ENCODE measurements around the gene TOX2.

TOX2 gene

DNA sequence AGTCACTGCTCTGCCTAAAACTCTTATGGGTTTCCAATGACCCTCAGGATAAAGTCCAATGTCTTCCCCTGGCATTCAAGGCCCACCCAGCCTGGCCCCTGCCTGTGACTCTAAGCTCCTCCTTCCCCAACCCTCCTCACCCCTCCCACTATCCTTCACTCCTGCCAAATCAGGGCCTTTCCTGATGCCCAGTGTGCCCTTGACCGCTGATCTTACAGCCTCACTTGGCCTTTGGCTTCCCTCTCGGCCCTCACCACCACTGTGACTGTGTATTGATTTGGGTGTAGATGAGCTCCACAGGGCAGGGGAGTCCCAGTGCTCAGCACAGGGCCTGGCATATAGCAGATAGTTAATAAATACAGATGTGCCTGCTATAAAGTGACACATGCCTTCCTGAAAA is 115.7 kb downstream of the TOX2 start:
- TF ChIP-seq, protein P1, sequence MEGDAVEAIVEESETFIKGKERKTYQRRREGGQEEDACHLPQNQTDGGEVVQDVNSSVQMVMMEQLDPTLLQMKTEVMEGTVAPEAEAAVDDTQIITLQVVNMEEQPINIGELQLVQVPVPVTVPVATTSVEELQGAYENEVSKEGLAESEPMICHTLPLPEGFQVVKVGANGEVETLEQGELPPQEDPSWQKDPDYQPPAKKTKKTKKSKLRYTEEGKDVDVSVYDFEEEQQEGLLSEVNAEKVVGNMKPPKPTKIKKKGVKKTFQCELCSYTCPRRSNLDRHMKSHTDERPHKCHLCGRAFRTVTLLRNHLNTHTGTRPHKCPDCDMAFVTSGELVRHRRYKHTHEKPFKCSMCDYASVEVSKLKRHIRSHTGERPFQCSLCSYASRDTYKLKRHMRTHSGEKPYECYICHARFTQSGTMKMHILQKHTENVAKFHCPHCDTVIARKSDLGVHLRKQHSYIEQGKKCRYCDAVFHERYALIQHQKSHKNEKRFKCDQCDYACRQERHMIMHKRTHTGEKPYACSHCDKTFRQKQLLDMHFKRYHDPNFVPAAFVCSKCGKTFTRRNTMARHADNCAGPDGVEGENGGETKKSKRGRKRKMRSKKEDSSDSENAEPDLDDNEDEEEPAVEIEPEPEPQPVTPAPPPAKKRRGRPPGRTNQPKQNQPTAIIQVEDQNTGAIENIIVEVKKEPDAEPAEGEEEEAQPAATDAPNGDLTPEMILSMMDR (IDR thresholded peaks at IDR 0.05; ENCODE audit: borderline replicate concordance, control extremely low read depth, extremely low read depth, insufficient read depth, missing control alignments) = no peak
- in situ Hi-C loops (cut with MboI; ENCODE audit: low sequenced_read_pairs, unreplicated experiment) = no loop called here
- DNase-seq (ENCODE audit: low spot score) = no peak

DNA sequence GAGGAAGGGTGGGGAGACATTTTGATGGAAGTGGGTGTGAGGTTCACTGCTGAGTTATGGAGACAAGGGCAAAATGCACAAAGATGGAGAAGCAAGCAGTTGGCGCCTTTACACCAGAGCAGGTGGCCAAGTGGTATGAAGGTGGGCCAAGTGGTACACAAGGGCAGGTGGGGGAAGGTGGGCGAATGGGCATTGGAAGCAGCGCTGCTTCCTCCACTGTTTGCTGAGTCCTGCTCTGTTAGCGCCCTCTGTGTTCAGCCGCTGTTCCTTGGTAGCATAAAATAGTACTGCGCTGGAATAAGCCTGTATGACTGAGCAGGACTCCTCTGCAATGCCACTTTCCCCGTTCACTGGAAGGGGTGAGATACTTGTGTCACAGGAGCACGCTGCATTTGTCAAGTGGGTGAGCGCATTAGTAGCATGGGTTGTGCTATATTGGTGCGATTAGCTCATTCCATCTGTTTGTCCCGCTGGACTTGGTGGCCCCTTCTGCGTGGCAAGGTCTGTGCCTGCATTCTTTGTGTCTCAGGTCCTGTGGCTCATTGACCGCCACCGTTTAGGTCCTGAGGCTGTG is 116.4 kb downstream of the TOX2 start:
- TF ChIP-seq, protein P1 (IDR thresholded peaks at IDR 0.05; ENCODE audit: borderline replicate concordance, control extremely low read depth, extremely low read depth, insufficient read depth, missing control alignments) = no peak
- in situ Hi-C loops (cut with MboI; ENCODE audit: low sequenced_read_pairs, unreplicated experiment) = no loop called here
- no peak for DNase-seq (ENCODE audit: low spot score)

DNA sequence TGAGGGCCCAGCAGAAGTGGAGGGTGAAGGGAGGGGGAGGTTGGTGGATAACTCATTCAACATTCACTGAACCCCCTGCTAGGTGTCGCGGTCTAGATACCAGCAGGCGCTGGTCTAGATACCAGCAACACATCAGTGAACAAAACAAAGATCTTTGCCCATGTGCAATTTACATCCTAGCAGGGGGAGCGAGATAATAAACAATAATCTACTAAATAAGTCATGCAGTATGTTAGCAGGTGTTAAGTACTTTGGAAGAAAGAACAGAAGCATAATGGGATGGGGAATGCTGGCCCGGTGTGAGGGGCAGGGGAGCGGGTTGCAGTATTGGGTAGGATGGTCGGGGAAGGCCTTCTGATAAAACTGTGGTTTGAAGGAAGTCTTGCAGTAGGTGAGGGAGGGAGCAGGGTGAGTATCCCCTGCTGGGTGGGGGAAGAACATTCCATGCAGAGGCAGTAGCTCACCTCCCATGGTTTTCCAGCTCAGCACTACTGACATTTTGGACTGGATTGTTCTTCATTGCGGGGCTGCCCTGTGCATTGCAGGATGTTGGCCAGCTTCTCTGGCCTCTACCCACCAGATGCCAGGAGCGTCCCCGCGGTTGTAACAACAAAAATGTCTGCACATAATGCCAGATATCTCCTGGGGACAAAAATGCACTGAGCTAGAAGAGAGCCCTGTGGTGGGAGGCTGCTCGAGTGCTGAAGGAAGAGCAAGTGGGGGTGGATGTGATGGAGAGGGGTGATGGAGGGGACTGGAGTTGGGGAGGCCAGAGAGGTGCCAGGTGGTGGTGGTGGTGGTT is 117.3 kb downstream of the TOX2 start:
- DNase-seq (ENCODE audit: low spot score) = no peak
- TF ChIP-seq, protein P1 (IDR thresholded peaks at IDR 0.05; ENCODE audit: borderline replicate concordance, control extremely low read depth, extremely low read depth, insufficient read depth, missing control alignments) = no peak
- in situ Hi-C loops (cut with MboI; ENCODE audit: low sequenced_read_pairs, unreplicated experiment) = no loop called here

DNA sequence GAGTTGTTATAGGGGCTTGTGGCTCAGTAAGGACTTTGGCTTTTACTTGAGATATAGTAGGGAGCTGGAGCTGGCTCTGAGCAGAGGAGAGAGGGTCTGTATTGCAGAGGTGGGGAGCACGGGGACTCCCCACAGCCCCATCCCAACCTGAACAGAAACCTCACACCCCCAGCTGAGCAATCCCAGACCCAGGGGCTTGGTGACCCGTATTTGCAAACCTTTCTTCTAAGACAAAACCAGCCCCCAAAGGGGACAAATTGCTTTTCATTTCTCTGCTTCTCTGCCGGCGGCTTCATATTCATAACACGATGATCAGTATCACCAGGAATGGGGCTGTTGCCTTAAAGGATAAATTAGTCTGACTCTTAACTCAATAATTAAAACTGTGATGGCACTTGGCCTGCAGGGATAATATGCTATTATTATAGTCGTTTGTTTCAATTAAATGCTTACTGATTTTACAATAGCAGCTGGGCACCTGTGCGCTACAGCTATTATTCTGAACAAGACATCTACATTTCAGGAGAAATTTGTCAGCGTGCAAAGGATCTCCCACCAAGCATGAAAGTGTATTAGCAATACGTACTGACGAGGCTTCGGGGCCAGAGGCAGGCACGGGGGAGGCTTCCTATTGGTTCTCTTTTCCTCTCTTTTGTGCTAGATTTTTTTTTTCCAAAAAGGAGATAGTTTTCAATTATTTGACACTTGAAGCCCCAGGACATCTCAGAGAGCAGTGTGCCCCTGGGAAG is 118.1 kb downstream of the TOX2 start:
- in situ Hi-C loops (cut with MboI; ENCODE audit: low sequenced_read_pairs, unreplicated experiment) = no loop called here
- no peak for DNase-seq (ENCODE audit: low spot score)
- TF ChIP-seq, protein P1 (IDR thresholded peaks at IDR 0.05; ENCODE audit: borderline replicate concordance, control extremely low read depth, extremely low read depth, insufficient read depth, missing control alignments) = no peak

DNA sequence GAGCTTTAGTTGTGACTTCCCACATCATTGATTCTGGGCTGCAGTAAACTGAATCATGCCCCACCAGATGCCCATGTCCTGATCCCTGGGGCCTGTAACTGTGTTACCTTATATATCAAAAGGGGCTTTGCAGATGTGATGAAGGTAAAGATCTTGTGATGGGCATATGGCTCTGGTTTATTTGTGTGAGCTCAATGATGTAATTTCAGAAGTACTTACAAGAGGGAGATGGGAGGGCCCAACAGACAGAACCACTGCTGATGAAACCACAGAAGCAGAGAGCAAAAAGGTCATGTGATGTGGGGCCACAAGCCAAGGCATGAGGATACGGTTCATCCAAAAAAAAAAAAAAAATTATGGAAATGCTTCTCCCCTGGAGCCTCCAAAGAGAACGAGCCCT is 118.7 kb downstream of the TOX2 start:
- DNase-seq (ENCODE audit: low spot score) = no peak
- TF ChIP-seq, protein P1 (IDR thresholded peaks at IDR 0.05; ENCODE audit: borderline replicate concordance, control extremely low read depth, extremely low read depth, insufficient read depth, missing control alignments) = no peak
- in situ Hi-C loops (cut with MboI; ENCODE audit: low sequenced_read_pairs, unreplicated experiment) = no loop called here

DNA sequence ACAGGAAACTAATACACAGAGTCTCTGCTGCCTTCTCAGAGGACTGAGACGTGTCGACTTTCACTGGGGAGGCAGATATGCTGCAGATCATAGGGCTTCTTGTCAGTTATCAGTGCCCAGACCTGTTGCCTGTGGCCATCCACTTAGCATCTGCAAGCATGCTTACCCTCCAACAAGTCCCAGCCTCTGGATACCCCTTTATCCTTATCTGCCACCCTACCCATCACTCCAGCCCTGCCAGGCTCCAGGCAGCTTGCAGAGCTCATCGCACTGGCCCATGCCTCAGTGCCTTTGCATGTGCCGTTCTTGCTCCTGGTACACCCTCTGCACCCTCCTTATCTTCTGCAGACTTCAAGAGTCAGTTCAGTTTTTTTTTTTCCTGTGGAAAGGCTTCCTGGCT is 119.2 kb downstream of the TOX2 start:
- no peak for DNase-seq (ENCODE audit: low spot score)
- in situ Hi-C loops (cut with MboI; ENCODE audit: low sequenced_read_pairs, unreplicated experiment) = no loop called here
- TF ChIP-seq, protein P1 (IDR thresholded peaks at IDR 0.05; ENCODE audit: borderline replicate concordance, control extremely low read depth, extremely low read depth, insufficient read depth, missing control alignments) = no peak

All from GM13976 (cell line).